WERI-Rb-1 (cell line): Measurements from ENCODE around the gene MORN3.
A peak's percentile ranks its signal among the peaks of the same experiment; 100 is the strongest.
"Not testable (repeated sequence)": the region's sequence is repeated elsewhere in the genome, so short reads cannot be mapped to it uniquely, and the experiment has no call there.

Source experiments
- DNase-seq: peaks from one replicate; pipeline ENCODE4 v3.0.0-alpha.2; 2020
- H3K27ac ChIP-seq: fragments of 250-450 bp; sonication (Bioruptor Pico); 2 replicates; pipeline ENCODE4 v1.5.1; 2020; ENCODE audit warnings: mild to moderate bottlenecking, moderate library complexity
- H3K27me3 ChIP-seq: fragments of 250-450 bp; sonication (Bioruptor Pico); 2 replicates; pipeline ENCODE4 v1.5.1; 2021; ENCODE audit warnings: mild to moderate bottlenecking, low read depth, moderate library complexity; ENCODE audit not compliant: insufficient read depth, severe bottlenecking
- H3K36me3 ChIP-seq: fragments of 250-450 bp; sonication (Bioruptor Pico); 2 replicates; pipeline ENCODE4 v1.5.1; 2020; ENCODE audit warnings: mild to moderate bottlenecking, moderate library complexity
- H3K4me3 ChIP-seq: 2 replicates; pipeline ENCODE4 v1.5.1; 2011; ENCODE audit warnings: low read depth, mild to moderate bottlenecking, control low read depth, low read length
- H3K9me3 ChIP-seq: fragments of 250-450 bp; sonication (Bioruptor Pico); 2 replicates; pipeline ENCODE4 v1.5.1; 2021; ENCODE audit warnings: mild to moderate bottlenecking, moderate library complexity; ENCODE audit not compliant: severe bottlenecking
- CTCF ChIP-seq: IDR thresholded peaks from 2 replicates; pipeline ENCODE4 v1.5.1; 2011; ENCODE audit warnings: low read depth, mild to moderate bottlenecking, control low read depth, inconsistent platforms, low read length

Gene MORN3

GRCh38 chr12:121708313-121709063 is 39.0 kb upstream of the MORN3 start:
- no peak for DNase-seq
- Histone ChIP-seq H3K4me3 (no peak overlapping the region), H3K36me3 (no peaks in the 10 kb centered on the region), H3K9me3 (peaks cover 10% of the 10 kb centered on the region), H3K27me3 (no peaks in the 10 kb centered on the region), H3K27ac (peak overlapping the region; percentile 4)
- TF ChIP-seq CTCF, result no peak

GRCh38 chr12:121705514-121705913 is 36.1 kb upstream of the MORN3 start:
- no peak for TF ChIP-seq CTCF
- no peak for DNase-seq
- peaks cover 10% of the 10 kb centered on the region for H3K9me3 ChIP-seq
- H3K27ac ChIP-seq, result no peak overlapping the region
- H3K4me3 ChIP-seq, result no peak overlapping the region
- no peaks in the 10 kb centered on the region for H3K36me3 ChIP-seq
- H3K27me3 ChIP-seq, result no peaks in the 10 kb centered on the region

- no peak for TF ChIP-seq CTCF
- Histone ChIP-seq H3K27ac (no peak overlapping the region), H3K36me3 (no peaks in the 10 kb centered on the region), H3K9me3 (peaks cover 10% of the 10 kb centered on the region), H3K4me3 (no peak overlapping the region), H3K27me3 (no peaks in the 10 kb centered on the region)
- DNase-seq, result no peak
Observed at GRCh38 chr12:121702944-121703343, 33.5 kb upstream of the MORN3 start.

GRCh38 chr12:121701667-121702277 is 32.3 kb upstream of the MORN3 start:
- no peak overlapping the region for H3K27ac ChIP-seq
- H3K27me3 ChIP-seq, result no peaks in the 10 kb centered on the region
- TF ChIP-seq CTCF, result no peak

GRCh38 chr12:121697861-121698260 is 28.4 kb upstream of the MORN3 start:
- DNase-seq, H3K27ac ChIP-seq, H3K4me3 ChIP-seq, H3K27me3 ChIP-seq, H3K36me3 ChIP-seq, H3K9me3 ChIP-seq: not testable (repeated sequence)

More at GRCh38 chr12:121701667-121702277, 32.3 kb upstream of the MORN3 start:
- no peak overlapping the region for H3K4me3 ChIP-seq
- DNase-seq, result no peak
- no peaks in the 10 kb centered on the region for H3K36me3 ChIP-seq
- H3K9me3 ChIP-seq, result peaks cover 10% of the 10 kb centered on the region

- no peak for DNase-seq
- TF ChIP-seq CTCF, result no peak
- H3K4me3 ChIP-seq, result no peak overlapping the region
Observed at GRCh38 chr12:121697093-121697698, 27.7 kb upstream of the MORN3 start.

More at GRCh38 chr12:121697093-121697698, 27.7 kb upstream of the MORN3 start:
- Histone ChIP-seq H3K9me3 (no peaks in the 10 kb centered on the region), H3K27ac (no peak overlapping the region), H3K27me3 (no peaks in the 10 kb centered on the region), H3K36me3 (no peaks in the 10 kb centered on the region)
